GM11168 (cell line): ENCODE measurements around the gene KCNH2.

ENCODE experiments used
- in situ Hi-C: fragments of 300-500 bp; cut with MboI; formaldehyde crosslinking; loops from one replicate; pipeline ENCODE4 v1.12.0; 2022; ENCODE audit warnings: low sequenced_read_pairs; ENCODE audit not compliant: unreplicated experiment

Gene KCNH2

DNA sequence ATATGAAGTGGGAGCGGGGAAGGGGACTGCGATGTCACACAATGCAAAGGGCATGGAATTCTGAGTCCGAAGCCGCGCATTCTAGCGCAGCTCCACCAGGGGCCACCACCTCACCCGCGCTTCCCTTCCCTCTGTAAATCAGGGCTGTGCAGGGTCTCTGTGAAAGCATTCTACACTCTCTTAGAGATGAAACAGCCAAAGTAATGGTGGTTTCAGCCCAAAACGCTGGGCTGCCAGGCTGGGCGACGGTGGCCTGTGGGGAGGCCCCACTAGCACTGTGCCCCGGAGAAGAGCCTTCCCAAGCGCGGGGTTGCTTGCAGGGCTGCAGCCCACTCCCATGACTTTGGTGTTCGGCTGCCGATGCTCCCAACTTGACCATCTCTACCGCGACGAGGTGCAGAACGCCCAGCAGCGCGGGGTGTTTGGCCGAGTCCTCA lies 34.8 kb upstream of the KCNH2 start:
- in situ Hi-C loops = loop anchor here (10.0 kb wide), 1 partner anchor 108 kb away; no protein-coding TSS in a partner anchor

DNA sequence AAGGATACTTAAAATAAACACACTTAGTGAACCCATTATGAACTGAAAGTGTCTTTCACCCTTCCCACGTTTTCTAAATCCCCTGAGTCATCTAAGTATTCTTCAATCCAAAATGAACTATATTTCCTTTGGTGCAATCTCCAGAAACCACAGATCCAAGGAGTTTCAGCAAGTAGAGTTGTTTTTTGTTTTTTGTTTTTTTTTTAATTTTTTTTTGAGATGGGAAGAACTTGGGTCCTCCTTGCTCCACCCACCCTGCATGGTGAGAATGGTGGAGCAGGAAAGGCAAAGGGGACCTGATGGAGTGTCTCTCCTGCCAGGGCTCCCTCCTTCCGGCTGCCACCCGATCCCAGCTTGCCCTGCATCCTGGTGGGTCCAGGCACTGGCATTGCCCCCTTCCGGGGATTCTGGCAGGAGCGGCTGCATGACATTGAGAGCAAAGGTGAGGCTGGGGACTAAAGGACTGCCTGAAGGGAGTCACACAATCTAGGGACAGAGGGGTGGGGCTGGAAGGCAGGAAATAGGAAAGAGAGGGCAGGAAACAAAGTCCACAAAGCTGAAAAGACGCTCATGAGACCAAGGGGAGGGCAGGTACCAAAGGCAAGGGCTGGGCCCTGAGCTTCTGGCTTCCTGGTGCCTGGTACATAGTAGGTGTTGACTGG lies 34.0 kb upstream of the KCNH2 start:
- in situ Hi-C loops = loop anchor here (10.0 kb wide), 1 partner anchor 107 kb away; no protein-coding TSS in a partner anchor

DNA sequence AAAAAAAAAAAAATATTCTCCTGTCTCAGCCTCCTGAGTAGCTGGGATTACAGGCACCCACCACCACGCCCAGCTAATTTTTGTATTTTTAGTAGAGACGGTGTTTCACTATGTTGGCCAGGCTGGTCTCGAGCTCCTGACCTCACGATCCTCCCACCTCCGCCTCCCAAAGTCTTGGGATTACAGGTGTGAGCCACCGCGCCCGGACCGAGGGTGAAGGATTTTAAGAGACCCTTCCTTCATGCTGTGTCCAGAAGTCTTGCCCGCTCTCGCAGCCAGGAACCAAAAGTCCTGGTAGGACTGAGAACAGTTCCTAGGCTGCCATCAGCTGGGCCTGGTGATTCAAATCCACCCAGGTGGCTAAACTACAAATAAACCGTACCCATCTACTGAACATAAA lies 33.5 kb upstream of the KCNH2 start:
- in situ Hi-C loops = loop anchor here (10.0 kb wide), 1 partner anchor 107 kb away; no protein-coding TSS in a partner anchor

GRCh38 chr7:151011097-151011409 lies 32.9 kb upstream of the KCNH2 start:
- in situ Hi-C loops = loop anchor here (10.0 kb wide), 1 partner anchor 106 kb away; no protein-coding TSS in a partner anchor

- in situ Hi-C loops = loop anchor here (10.0 kb wide), 1 partner anchor 106 kb away; no protein-coding TSS in a partner anchor
Measured at GRCh38 chr7:151010307-151011096, 32.4 kb upstream of the KCNH2 start.

DNA sequence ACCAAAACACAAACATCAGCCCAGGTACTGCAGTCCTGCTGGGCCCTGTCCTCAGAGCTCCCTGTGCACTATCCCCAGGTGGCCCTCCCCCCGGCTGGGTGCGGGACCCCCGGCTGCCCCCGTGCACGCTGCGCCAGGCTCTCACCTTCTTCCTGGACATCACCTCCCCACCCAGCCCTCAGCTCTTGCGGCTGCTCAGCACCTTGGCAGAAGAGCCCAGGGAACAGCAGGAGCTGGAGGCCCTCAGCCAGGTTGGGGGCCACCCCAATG lies 31.9 kb upstream of the KCNH2 start:
- in situ Hi-C loops = loop anchor here (10.0 kb wide), 1 partner anchor 105 kb away; no protein-coding TSS in a partner anchor

DNA sequence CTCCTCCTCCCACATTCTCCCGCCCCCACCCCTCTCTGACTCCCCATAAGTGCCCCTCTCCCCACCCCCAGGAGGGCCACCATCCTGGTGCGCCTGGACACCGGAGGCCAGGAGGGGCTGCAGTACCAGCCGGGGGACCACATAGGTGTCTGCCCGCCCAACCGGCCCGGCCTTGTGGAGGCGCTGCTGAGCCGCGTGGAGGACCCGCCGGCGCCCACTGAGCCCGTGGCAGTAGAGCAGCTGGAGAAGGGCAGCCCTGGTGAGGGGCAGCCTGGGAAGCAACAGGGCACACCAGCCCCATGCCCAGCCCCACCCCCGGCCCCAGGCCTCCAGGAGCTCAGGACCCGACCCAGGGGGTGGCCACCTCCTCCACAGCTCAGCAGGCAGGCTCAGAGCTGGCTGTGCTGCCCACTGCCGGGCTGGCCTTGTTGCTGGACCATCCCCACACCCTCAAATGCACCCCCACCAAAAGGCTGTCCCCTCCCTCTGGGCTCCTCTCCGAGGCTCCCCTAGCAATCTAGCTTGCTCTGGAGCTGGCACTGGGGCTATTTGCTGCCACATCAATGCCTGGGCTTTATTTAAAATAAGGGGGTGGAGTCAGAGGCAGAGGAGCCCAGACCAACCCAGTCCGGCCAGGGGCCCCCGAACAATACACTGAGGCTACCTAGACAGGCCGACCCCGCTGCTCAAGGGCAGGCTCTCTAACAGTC lies 31.4 kb upstream of the KCNH2 start:
- in situ Hi-C loops = loop anchor here (10.0 kb wide), 1 partner anchor 105 kb away; no protein-coding TSS in a partner anchor

- in situ Hi-C loops = no loop called here
Measured at GRCh38 chr7:151008511-151009323, 30.6 kb upstream of the KCNH2 start.

DNA sequence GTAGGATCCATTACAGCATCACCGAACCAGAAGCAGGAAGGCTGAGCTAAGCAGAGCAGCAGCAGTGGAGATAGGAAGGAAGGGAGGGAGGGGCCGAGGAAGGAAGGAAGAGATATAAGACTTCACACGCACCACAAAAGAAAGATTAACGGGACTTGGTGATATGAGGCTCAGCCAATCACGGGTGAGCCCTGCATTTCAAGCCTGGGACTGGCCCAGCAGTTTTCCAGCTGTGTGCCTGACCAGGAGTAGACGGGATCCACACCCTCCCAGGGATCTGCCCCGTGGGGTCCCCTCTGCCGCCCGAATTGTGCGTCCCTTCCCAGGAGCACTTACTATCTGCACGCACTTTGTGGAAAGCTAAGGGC lies 30.0 kb upstream of the KCNH2 start:
- in situ Hi-C loops = no loop called here

- in situ Hi-C loops = no loop called here
Measured at GRCh38 chr7:151007469-151007898, 29.4 kb upstream of the KCNH2 start.

GRCh38 chr7:151006590-151007300 lies 28.6 kb upstream of the KCNH2 start:
- in situ Hi-C loops = no loop called here

GRCh38 chr7:151005566-151005965 lies 27.4 kb upstream of the KCNH2 start:
- in situ Hi-C loops = no loop called here

GRCh38 chr7:151003572-151003971 lies 25.5 kb upstream of the KCNH2 start:
- in situ Hi-C loops = no loop called here

GRCh38 chr7:151001546-151001945 lies 23.4 kb upstream of the KCNH2 start:
- in situ Hi-C loops = no loop called here

GRCh38 chr7:151000897-151001495 lies 22.9 kb upstream of the KCNH2 start:
- in situ Hi-C loops = no loop called here

DNA sequence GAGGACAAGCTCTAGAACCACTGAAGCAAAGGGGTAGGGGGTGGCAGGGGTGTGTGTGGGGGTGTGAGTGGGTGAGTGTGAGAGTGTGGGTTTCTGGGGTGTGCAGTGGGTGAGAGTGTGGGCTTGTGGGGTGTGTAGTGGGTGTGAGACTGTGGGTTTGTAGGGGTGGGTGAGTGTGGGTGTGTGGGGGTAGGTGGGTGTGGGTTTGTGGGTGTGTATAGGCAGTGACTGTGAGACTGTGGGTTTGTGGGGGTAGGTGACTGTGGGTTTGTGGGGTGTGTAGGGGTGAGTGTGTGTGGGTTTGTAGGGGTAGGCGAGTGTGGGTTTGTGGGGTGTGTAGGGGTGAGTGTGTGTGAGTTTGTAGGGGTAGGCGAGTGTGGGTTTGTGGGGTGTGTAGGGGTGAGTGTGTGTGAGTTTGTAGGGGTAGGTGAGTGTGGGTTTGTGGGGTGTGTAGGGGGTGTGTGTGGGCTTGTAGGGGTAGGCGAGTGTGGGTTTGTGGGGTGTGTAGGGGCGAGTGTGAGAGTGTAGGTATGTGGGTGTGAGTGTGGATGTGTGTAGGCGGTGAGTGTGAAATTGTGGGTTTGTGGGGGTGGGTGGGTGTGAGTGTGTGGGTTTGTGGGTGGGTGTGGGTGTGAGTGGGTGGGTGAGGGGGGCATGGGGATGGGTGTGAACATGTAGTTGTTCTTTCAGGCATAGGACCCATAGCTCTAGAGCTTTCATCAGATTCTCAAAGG lies 21.5 kb upstream of the KCNH2 start:
- in situ Hi-C loops = no loop called here

GRCh38 chr7:150999001-150999400 lies 20.9 kb upstream of the KCNH2 start:
- in situ Hi-C loops = no loop called here

DNA sequence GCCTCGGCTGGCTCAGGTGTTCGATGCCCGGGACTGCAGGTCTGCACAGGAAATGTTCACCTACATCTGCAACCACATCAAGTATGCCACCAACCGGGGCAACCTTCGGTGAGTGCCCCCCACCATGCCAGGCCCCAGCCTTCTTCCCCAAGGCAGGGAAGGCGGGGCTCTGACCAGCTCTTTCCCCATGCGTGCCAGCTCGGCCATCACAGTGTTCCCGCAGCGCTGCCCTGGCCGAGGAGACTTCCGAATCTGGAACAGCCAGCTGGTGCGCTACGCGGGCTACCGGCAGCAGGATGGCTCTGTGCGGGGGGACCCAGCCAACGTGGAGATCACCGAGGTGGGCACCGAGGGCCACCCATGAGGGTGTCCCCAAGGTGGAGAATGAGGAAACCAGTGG lies 20.2 kb upstream of the KCNH2 start:
- in situ Hi-C loops = no loop called here

- in situ Hi-C loops = no loop called here
Measured at GRCh38 chr7:150997817-150998216, 19.7 kb upstream of the KCNH2 start.
